OCI-LY1 (cell line): ENCODE data around the gene UNC13A.

Experiments used
- H2AFZ ChIP-seq: fragments of 200-600 bp; sonication (generic), shearing (Covaris generic); 2 replicates; pipeline ENCODE4 v1.6.0; 2014; ENCODE audit warnings: antibody characterized with exemption, mild to moderate bottlenecking, low read length
- H3F3A ChIP-seq: fragments of 200-600 bp; sonication (generic), shearing (Covaris generic); 2 replicates; pipeline ENCODE4 v1.6.0; 2014; ENCODE audit warnings: mild to moderate bottlenecking, antibody characterized with exemption, low read length, moderate library complexity; ENCODE audit not compliant: insufficient read depth
- H3K27ac ChIP-seq: fragments of 200-600 bp; sonication (generic); 2 replicates; pipeline ENCODE4 v1.5.1; 2014; ENCODE audit warnings: low read length, mixed run types, mild to moderate bottlenecking, low read depth; ENCODE audit not compliant: poor library complexity, severe bottlenecking
- H3K27me3 ChIP-seq: fragments of 200-600 bp; sonication (generic); 2 replicates; pipeline ENCODE4 v1.6.0; 2014; ENCODE audit warnings: antibody characterized with exemption, mild to moderate bottlenecking, low read length, moderate library complexity; ENCODE audit not compliant: insufficient read depth
- H3K36me3 ChIP-seq: fragments of 200-600 bp; sonication (generic); 2 replicates; pipeline ENCODE4 v1.6.1; 2014; ENCODE audit warnings: mild to moderate bottlenecking, antibody characterized with exemption, low read length, moderate library complexity, mixed read lengths; ENCODE audit not compliant: insufficient read depth
- H3K4me1 ChIP-seq: fragments of 200-600 bp; sonication (generic); 2 replicates; pipeline ENCODE4 v1.5.1; 2014; ENCODE audit warnings: mild to moderate bottlenecking, low read length, moderate library complexity; ENCODE audit not compliant: insufficient read depth, severe bottlenecking
- H3K4me2 ChIP-seq: fragments of 200-600 bp; sonication (generic), shearing (Covaris generic); 2 replicates; pipeline ENCODE4 v1.6.1; 2014; ENCODE audit warnings: low read length
- H3K4me3 ChIP-seq: fragments of 200-600 bp; sonication (generic); 2 replicates; pipeline ENCODE4 v1.5.1; 2014; ENCODE audit warnings: low read length, low read depth, mild to moderate bottlenecking, mixed read lengths; ENCODE audit not compliant: poor library complexity, severe bottlenecking
- H3K79me2 ChIP-seq: fragments of 200-600 bp; shearing (Covaris generic); 2 replicates; pipeline ENCODE4 v1.6.1; 2016; ENCODE audit warnings: mixed run types, low read length, mixed read lengths; ENCODE audit not compliant: insufficient read depth
- H3K9ac ChIP-seq: fragments of 200-600 bp; sonication (generic), shearing (Covaris generic); 2 replicates; pipeline ENCODE4 v1.6.1; 2014; ENCODE audit warnings: mild to moderate bottlenecking, low read length, mixed read lengths
- H3K9me2 ChIP-seq: fragments of 200-600 bp; sonication (generic), shearing (Covaris generic); 2 replicates; pipeline ENCODE4 v1.6.1; 2014; ENCODE audit warnings: low read depth, mild to moderate bottlenecking, low read length, mixed read lengths
- H3K9me3 ChIP-seq: fragments of 200-600 bp; shearing (Covaris generic); 2 replicates; pipeline ENCODE4 v1.6.1; 2014; ENCODE audit warnings: low read length, mixed read lengths
- H4K20me1 ChIP-seq: fragments of 200-600 bp; sonication (generic), shearing (Covaris generic); 2 replicates; pipeline ENCODE4 v1.6.0; 2016; ENCODE audit warnings: mild to moderate bottlenecking, low read length; ENCODE audit not compliant: insufficient read depth
- CTCF ChIP-seq: fragments of 200-600 bp; sonication (generic), shearing (Covaris generic); IDR thresholded peaks from 2 replicates; pipeline ENCODE4 v1.5.1; 2017; ENCODE audit warnings: mild to moderate bottlenecking, antibody characterized with exemption, low read length, moderate library complexity, mixed read lengths
- EZH2 ChIP-seq: fragments of 200-600 bp; sonication (generic), shearing (Covaris generic); IDR thresholded peaks from 2 replicates; pipeline ENCODE4 v1.8.0; 2017; ENCODE audit warnings: borderline replicate concordance, mixed run types, mild to moderate bottlenecking, antibody characterized with exemption, low read length, moderate library complexity, mixed read lengths

UNC13A gene

GRCh38 chr19:17646441-17646840 lies 41.7 kb downstream of the UNC13A start:
- 0 out of 2 replicates have a peak, but pooled peaks cover 4% of the 10 kb centered on the region for H3K27me3 ChIP-seq
- no peak overlapping the region for H3K27ac ChIP-seq
- TF ChIP-seq CTCF (peak; percentile 40; the same call in 1 of the 2 replicates), EZH2 (no peak)

GRCh38 chr19:17645339-17645963 lies 42.7 kb downstream of the UNC13A start:
- Histone ChIP-seq H3K27ac (no peak overlapping the region), H3K9me2 (no peaks in the 10 kb centered on the region), H3K27me3 (0 out of 2 replicates have a peak, but pooled peaks cover 4% of the 10 kb centered on the region), H3K9me3 (no peaks in the 10 kb centered on the region), H3K36me3 (no peaks in the 10 kb centered on the region), H3F3A (no peaks in the 10 kb centered on the region), H3K4me1 (no peaks in the 10 kb centered on the region), H4K20me1 (no peaks in the 10 kb centered on the region), H2AFZ (no peak overlapping the region), H3K9ac (no peak overlapping the region), H3K4me3 (no peak overlapping the region), H3K4me2 (no peak overlapping the region), H3K79me2 (no peaks in the 10 kb centered on the region)
- TF ChIP-seq CTCF: no peak
- no peak for TF ChIP-seq EZH2

More at GRCh38 chr19:17646441-17646840, 41.7 kb downstream of the UNC13A start:
- Histone ChIP-seq H4K20me1 (no peaks in the 10 kb centered on the region), H2AFZ (no peak overlapping the region), H3K4me3 (no peak overlapping the region), H3F3A (no peaks in the 10 kb centered on the region), H3K4me1 (no peaks in the 10 kb centered on the region), H3K36me3 (no peaks in the 10 kb centered on the region), H3K4me2 (no peak overlapping the region), H3K9me3 (no peaks in the 10 kb centered on the region), H3K9me2 (no peaks in the 10 kb centered on the region), H3K79me2 (no peaks in the 10 kb centered on the region), H3K9ac (no peak overlapping the region)

GRCh38 chr19:17642656-17643055 lies 45.5 kb downstream of the UNC13A start:
- H2AFZ ChIP-seq: no peak overlapping the region
- no peak overlapping the region for H3K4me2 ChIP-seq

More at GRCh38 chr19:17642656-17643055, 45.5 kb downstream of the UNC13A start:
- Histone ChIP-seq H3K79me2 (no peaks in the 10 kb centered on the region), H3K9me3 (no peaks in the 10 kb centered on the region), H3K4me3 (no peak overlapping the region), H4K20me1 (no peaks in the 10 kb centered on the region), H3K9me2 (no peaks in the 10 kb centered on the region), H3K27me3 (peaks cover 7% of the 10 kb centered on the region; the same call in 1 of the 2 replicates), H3K9ac (no peak overlapping the region), H3F3A (no peaks in the 10 kb centered on the region), H3K36me3 (no peaks in the 10 kb centered on the region), H3K4me1 (no peaks in the 10 kb centered on the region), H3K27ac (no peak overlapping the region)
- no peak for TF ChIP-seq EZH2
- TF ChIP-seq CTCF: no peak
